H1 (cell line): ENCODE data around the gene RASAL2.
A peak's percentile ranks its signal among the peaks of the same experiment; 100 is the strongest.

Source experiments
- JUND ChIP-seq: IDR thresholded peaks from 2 replicates; pipeline ENCODE4 v1.6.1; 2011; ENCODE audit warnings: mild to moderate bottlenecking, improper control_type of control experiment, low read length
- NANOG ChIP-seq: IDR thresholded peaks from 2 replicates; pipeline ENCODE4 v1.6.1; 2011; ENCODE audit warnings: low read length, low read depth, mild to moderate bottlenecking, inconsistent platforms; ENCODE audit not compliant: insufficient read depth, poor library complexity, severe bottlenecking
- PHF8 ChIP-seq: fragments of 200-600 bp; sonication (generic); conservative IDR thresholded peaks from 2 replicates; pipeline ENCODE4 v1.7.1; 2012; ENCODE audit warnings: low read depth, mild to moderate bottlenecking, inconsistent platforms, low read length, moderate library complexity
- POLR2A ChIP-seq, 2 experiments: IDR thresholded peaks; 1 replicate in 1 of 2; 2 replicates in 1 of 2; pipeline ENCODE4 v1.6.1; 2011; ENCODE audit warnings: low read depth in 2 of 2, low read length in 2 of 2, mild to moderate bottlenecking in 2 of 2; ENCODE audit errors: control extremely low read depth in 1 of 2
- POLR2AphosphoS5 ChIP-seq: IDR thresholded peaks from 2 replicates; pipeline ENCODE4 v1.6.1; 2011; ENCODE audit warnings: low read depth, low read length
- RNF2 ChIP-seq: fragments of 200-900, 300-1000 bp; sonication (generic); IDR thresholded peaks from 2 replicates; pipeline ENCODE4 v1.7.1; 2016; ENCODE audit warnings: borderline replicate concordance, low read depth, mild to moderate bottlenecking, antibody characterized with exemption, low read length; ENCODE audit not compliant: poor library complexity, severe bottlenecking; ENCODE audit errors: missing control alignments
- SUZ12 ChIP-seq: fragments of 200-600 bp; sonication (generic); IDR thresholded peaks from 2 replicates; pipeline ENCODE4 v1.6.1; 2012; ENCODE audit warnings: mild to moderate bottlenecking, inconsistent platforms, low read length, moderate library complexity, mixed read lengths
- TEAD4 ChIP-seq: IDR thresholded peaks from 2 replicates; pipeline ENCODE4 v1.6.1; 2012; ENCODE audit warnings: low read depth, low read length, inconsistent platforms, mixed read lengths
- TF ChIP-seq, protein P1 (sequence below), 3 experiments: IDR thresholded peaks; 1 replicate in 2 of 3; 2 replicates in 1 of 3; pipeline versions ENCODE4 v1.5.1 to v1.6.1; 2011; ENCODE audit warnings: low read length in 3 of 3, mild to moderate bottlenecking in 3 of 3, inconsistent platforms in 2 of 3, low read depth in 1 of 3, moderate library complexity in 1 of 3; ENCODE audit not compliant: insufficient read depth in 1 of 3; ENCODE audit errors: control extremely low read depth in 1 of 3
- TF ChIP-seq, protein P2 (sequence below): IDR thresholded peaks from 2 replicates; pipeline ENCODE4 v1.6.1; 2012; ENCODE audit warnings: inconsistent platforms

DNA sequence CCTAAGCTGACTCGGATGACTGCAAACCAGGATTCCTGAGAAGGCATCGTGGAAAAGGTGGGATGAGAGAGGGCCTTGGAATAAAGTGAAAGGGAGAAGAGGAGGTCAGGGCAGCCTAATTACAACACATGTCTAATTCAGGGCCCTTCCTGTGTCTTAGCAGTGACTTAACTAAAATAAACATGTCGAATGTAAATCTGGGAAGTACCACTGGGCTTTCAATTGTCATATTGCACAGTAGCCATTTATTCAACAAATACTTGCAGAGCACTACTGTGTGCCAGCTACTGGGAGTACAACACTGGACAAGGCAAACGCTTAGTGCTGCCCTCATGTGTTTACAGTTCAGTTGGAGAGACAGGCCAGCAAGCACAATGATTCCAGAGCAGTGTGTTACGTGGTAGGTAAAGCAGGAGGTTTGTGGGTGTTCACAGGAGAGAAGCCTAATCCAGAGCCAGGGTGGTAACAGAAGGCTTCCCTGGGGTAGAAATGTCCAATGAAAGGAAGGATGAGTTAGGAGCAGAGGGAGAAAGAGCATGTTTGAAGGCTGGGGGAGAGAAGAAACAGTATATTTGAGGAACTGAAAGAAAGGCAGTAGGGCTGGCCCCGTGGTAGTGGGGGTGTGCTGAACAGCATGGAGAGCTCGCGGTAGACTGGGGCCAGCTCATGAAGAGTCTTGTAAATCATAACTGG is 38.0 kb upstream of the RASAL2 start:
- TF ChIP-seq JUND = no peak
- TF ChIP-seq, protein P1, sequence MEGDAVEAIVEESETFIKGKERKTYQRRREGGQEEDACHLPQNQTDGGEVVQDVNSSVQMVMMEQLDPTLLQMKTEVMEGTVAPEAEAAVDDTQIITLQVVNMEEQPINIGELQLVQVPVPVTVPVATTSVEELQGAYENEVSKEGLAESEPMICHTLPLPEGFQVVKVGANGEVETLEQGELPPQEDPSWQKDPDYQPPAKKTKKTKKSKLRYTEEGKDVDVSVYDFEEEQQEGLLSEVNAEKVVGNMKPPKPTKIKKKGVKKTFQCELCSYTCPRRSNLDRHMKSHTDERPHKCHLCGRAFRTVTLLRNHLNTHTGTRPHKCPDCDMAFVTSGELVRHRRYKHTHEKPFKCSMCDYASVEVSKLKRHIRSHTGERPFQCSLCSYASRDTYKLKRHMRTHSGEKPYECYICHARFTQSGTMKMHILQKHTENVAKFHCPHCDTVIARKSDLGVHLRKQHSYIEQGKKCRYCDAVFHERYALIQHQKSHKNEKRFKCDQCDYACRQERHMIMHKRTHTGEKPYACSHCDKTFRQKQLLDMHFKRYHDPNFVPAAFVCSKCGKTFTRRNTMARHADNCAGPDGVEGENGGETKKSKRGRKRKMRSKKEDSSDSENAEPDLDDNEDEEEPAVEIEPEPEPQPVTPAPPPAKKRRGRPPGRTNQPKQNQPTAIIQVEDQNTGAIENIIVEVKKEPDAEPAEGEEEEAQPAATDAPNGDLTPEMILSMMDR (IDR thresholded peaks at IDR 0.05; ENCODE audit: control extremely low read depth in 1 of 3, insufficient read depth in 1 of 3, low read depth in 1 of 3, low read length in 3 of 3) = peak in 2 of 3 experiments; percentile 16 to 23; a peak in 2 of 4 replicates
- TF ChIP-seq TEAD4 = no peak
- no peak for TF ChIP-seq RNF2
- no peak for TF ChIP-seq PHF8
- TF ChIP-seq POLR2AphosphoS5 = no peak
- TF ChIP-seq, protein P2, sequence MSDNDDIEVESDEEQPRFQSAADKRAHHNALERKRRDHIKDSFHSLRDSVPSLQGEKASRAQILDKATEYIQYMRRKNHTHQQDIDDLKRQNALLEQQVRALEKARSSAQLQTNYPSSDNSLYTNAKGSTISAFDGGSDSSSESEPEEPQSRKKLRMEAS = no peak
- TF ChIP-seq POLR2A (IDR thresholded peaks at IDR 0.05; ENCODE audit: control extremely low read depth in 1 of 2, low read depth in 2 of 2, low read length in 2 of 2) = no peak
- TF ChIP-seq NANOG = no peak
- TF ChIP-seq SUZ12 = no peak
